ENCODE results near the gene USP37.

Gene USP37

DNA sequence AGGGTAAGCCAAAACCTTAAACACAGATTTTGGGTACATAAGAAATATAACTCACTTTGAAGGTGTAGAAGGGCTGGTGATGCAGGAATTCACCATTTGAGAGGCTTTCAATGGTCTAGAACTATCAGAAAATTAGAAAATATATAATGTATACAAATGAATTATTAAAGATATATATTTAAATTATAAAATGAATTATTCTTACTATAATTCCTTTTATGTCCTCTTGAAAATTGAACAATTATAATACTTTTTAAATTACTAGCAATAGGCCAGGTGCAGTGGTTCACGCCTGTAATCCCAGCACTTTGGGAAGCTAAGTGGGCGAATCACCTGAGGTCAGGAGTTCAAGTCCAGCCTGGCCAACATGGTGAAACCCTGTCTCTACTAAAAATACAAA is 88.6 kb downstream of the USP37 start:
- H3K9me3 ChIP-seq (ENCODE audit: low read length), result no peaks in the 10 kb centered on the region
- peaks cover 69% of the 10 kb centered on the region for H3K36me3 ChIP-seq (ENCODE audit: insufficient read depth, low read length)
- no peaks in the 10 kb centered on the region for H3K9me2 ChIP-seq (ENCODE audit: low read depth, low read length)
- no peak for TF ChIP-seq EZH2 (IDR thresholded peaks at IDR 0.05; ENCODE audit: borderline replicate concordance, low read length)
- TF ChIP-seq, protein P1, sequence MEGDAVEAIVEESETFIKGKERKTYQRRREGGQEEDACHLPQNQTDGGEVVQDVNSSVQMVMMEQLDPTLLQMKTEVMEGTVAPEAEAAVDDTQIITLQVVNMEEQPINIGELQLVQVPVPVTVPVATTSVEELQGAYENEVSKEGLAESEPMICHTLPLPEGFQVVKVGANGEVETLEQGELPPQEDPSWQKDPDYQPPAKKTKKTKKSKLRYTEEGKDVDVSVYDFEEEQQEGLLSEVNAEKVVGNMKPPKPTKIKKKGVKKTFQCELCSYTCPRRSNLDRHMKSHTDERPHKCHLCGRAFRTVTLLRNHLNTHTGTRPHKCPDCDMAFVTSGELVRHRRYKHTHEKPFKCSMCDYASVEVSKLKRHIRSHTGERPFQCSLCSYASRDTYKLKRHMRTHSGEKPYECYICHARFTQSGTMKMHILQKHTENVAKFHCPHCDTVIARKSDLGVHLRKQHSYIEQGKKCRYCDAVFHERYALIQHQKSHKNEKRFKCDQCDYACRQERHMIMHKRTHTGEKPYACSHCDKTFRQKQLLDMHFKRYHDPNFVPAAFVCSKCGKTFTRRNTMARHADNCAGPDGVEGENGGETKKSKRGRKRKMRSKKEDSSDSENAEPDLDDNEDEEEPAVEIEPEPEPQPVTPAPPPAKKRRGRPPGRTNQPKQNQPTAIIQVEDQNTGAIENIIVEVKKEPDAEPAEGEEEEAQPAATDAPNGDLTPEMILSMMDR (IDR thresholded peaks at IDR 0.05; ENCODE audit: low read length), result no peak
- no peak overlapping the region for H3K27ac ChIP-seq (ENCODE audit: low read depth, low read length, poor library complexity, severe bottlenecking)
- no peaks in the 10 kb centered on the region for H3F3A ChIP-seq (ENCODE audit: insufficient read depth, low read length)
- no peaks in the 10 kb centered on the region for H3K79me2 ChIP-seq (ENCODE audit: insufficient read depth, low read length)
- H3K4me3 ChIP-seq (ENCODE audit: low read depth, low read length, poor library complexity, severe bottlenecking), result no peak overlapping the region
- H4K20me1 ChIP-seq (ENCODE audit: insufficient read depth, low read length), result no peaks in the 10 kb centered on the region
- peaks cover 11% of the 10 kb centered on the region for H3K4me1 ChIP-seq (ENCODE audit: insufficient read depth, low read length, severe bottlenecking)
- no peak overlapping the region for H3K4me2 ChIP-seq (ENCODE audit: low read length)
- H3K27me3 ChIP-seq (ENCODE audit: insufficient read depth, low read length), result no peaks in the 10 kb centered on the region
- no peak overlapping the region for H2AFZ ChIP-seq (ENCODE audit: low read length)
- H3K9ac ChIP-seq (ENCODE audit: low read length), result no peak overlapping the region

GRCh38 chr2:218478544-218478943 is 89.6 kb downstream of the USP37 start:
- peaks cover 70% of the 10 kb centered on the region for H3K36me3 ChIP-seq (ENCODE audit: insufficient read depth, low read length)
- H3K4me1 ChIP-seq (ENCODE audit: insufficient read depth, low read length, severe bottlenecking), result peaks cover 11% of the 10 kb centered on the region
- no peaks in the 10 kb centered on the region for H3F3A ChIP-seq (ENCODE audit: insufficient read depth, low read length)
- no peaks in the 10 kb centered on the region for H3K79me2 ChIP-seq (ENCODE audit: insufficient read depth, low read length)
- H2AFZ ChIP-seq (ENCODE audit: low read length), result no peak overlapping the region
- no peak overlapping the region for H3K4me2 ChIP-seq (ENCODE audit: low read length)
- no peaks in the 10 kb centered on the region for H3K9me2 ChIP-seq (ENCODE audit: low read depth, low read length)
- H3K4me3 ChIP-seq (ENCODE audit: low read depth, low read length, poor library complexity, severe bottlenecking), result no peak overlapping the region
- no peaks in the 10 kb centered on the region for H4K20me1 ChIP-seq (ENCODE audit: insufficient read depth, low read length)
- H3K9me3 ChIP-seq (ENCODE audit: low read length), result no peaks in the 10 kb centered on the region
- no peaks in the 10 kb centered on the region for H3K27me3 ChIP-seq (ENCODE audit: insufficient read depth, low read length)
- no peak overlapping the region for H3K27ac ChIP-seq (ENCODE audit: low read depth, low read length, poor library complexity, severe bottlenecking)
- TF ChIP-seq EZH2 (IDR thresholded peaks at IDR 0.05; ENCODE audit: borderline replicate concordance, low read length), result no peak
- TF ChIP-seq, protein P1 (IDR thresholded peaks at IDR 0.05; ENCODE audit: low read length), result no peak
- no peak overlapping the region for H3K9ac ChIP-seq (ENCODE audit: low read length)

DNA sequence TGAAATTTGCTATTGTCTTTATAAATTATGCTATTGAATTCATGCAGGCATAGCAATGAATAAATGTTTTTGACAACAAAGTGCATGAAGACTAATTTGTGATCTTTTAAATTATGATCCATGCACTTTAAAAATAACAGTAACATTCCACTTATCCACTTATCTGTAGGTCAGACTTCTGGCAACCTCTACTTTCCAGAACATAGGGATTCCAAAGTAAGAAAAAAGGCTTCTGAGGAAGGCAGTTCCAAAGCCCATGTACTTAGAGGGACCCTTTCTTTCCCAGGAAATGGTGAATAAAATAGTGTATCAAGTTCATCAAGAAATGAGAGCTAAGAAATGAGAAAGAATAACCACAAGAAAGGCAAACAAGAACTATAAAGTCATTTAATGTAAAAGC is 90.9 kb downstream of the USP37 start:
- Histone ChIP-seq H3K4me1 (ENCODE audit: insufficient read depth, low read length, severe bottlenecking) (no peaks in the 10 kb centered on the region), H3F3A (ENCODE audit: insufficient read depth, low read length) (no peaks in the 10 kb centered on the region), H2AFZ (ENCODE audit: low read length) (no peak overlapping the region), H3K9ac (ENCODE audit: low read length) (no peak overlapping the region), H4K20me1 (ENCODE audit: insufficient read depth, low read length) (no peaks in the 10 kb centered on the region), H3K4me2 (ENCODE audit: low read length) (no peak overlapping the region), H3K36me3 (ENCODE audit: insufficient read depth, low read length) (peaks cover 70% of the 10 kb centered on the region), H3K4me3 (ENCODE audit: low read depth, low read length, poor library complexity, severe bottlenecking) (no peak overlapping the region), H3K9me3 (ENCODE audit: low read length) (no peaks in the 10 kb centered on the region), H3K9me2 (ENCODE audit: low read depth, low read length) (no peaks in the 10 kb centered on the region), H3K79me2 (ENCODE audit: insufficient read depth, low read length) (no peaks in the 10 kb centered on the region), H3K27ac (ENCODE audit: low read depth, low read length, poor library complexity, severe bottlenecking) (no peak overlapping the region), H3K27me3 (ENCODE audit: insufficient read depth, low read length) (no peaks in the 10 kb centered on the region)
- TF ChIP-seq EZH2 (IDR thresholded peaks at IDR 0.05; ENCODE audit: borderline replicate concordance, low read length), result no peak
- TF ChIP-seq, protein P1 (IDR thresholded peaks at IDR 0.05; ENCODE audit: low read length), result no peak

Data from OCI-LY1 (cell line).